B cell (primary cell): Measurements from ENCODE around the gene FRMD4A. TPM values are rescaled to one million over a fixed set of nuclear protein-coding genes. Genes with fewer than 3 reads are reported as not detected.

Experiments
- ATAC-seq: fragments of 200-7000 bp; cut with Tn5 transposase; one replicate; pipeline ENCODE4 v1.10.0; 2021; ENCODE audit warnings: low read depth, mild to moderate bottlenecking, moderate number of reproducible peaks, moderate library complexity
- CTCF ChIA-PET: fragments of 350-600 bp; sonication (Branson Sonifier 250); formaldehyde crosslinking; loops from one replicate; lab custom pipeline; 2021; ENCODE audit warnings: antibody characterized with exemption, inconsistent platforms; lab: Charles Lee
- POLR2A ChIA-PET: fragments of 350-600 bp; sonication (Branson Sonifier 250); formaldehyde crosslinking; loops from one replicate; lab custom pipeline; 2021; ENCODE audit warnings: antibody characterized with exemption; lab: Charles Lee
- DNase-seq: peaks from one replicate; pipeline ENCODE4 v3.0.0; 2013
- H2AFZ ChIP-seq: 2 replicates; pipeline ENCODE4 v1.6.1; 2012; ENCODE audit warnings: mild to moderate bottlenecking, low read depth, low read length; ENCODE audit not compliant: insufficient read depth, poor library complexity, severe bottlenecking
- H3K27ac ChIP-seq, 2 donors: 1 replicate in 1 of 2; 2 replicates in 1 of 2; pipeline ENCODE4 v1.5.1; 2012 to 2013; ENCODE audit warnings: low read length in 2 of 2, mild to moderate bottlenecking in 2 of 2, moderate library complexity in 1 of 2
- H3K27me3 ChIP-seq, 4 experiments: fragments of 200-600 bp in 1 of 4; sonication (generic) in 1 of 4; replicated peaks in 1 of 4; 1 replicate in 2 of 4; 2 replicates in 2 of 4; pipeline versions ENCODE4 v1.6.1 to v1.7.0; 2013 to 2016; ENCODE audit warnings: low read length in 3 of 4, mild to moderate bottlenecking in 2 of 4, mixed read lengths in 1 of 4, moderate library complexity in 1 of 4; ENCODE audit not compliant: insufficient read depth in 4 of 4, control insufficient read depth in 3 of 4; ENCODE audit errors: control extremely low read depth in 1 of 4
- H3K36me3 ChIP-seq, 2 experiments: replicated peaks in 1 of 2; 1 replicate in 1 of 2; 2 replicates in 1 of 2; pipeline versions ENCODE4 v1.6.1 to v1.7.1; 2013; ENCODE audit warnings: low read length in 1 of 2; ENCODE audit not compliant: insufficient read depth in 2 of 2, control insufficient read depth in 1 of 2; ENCODE audit errors: control extremely low read depth in 1 of 2, extremely low read depth in 1 of 2
- H3K4me1 ChIP-seq, 2 donors: fragments of 200-600 bp in 1 of 2; sonication (generic) in 1 of 2; 1 replicate in 1 of 2; 2 replicates in 1 of 2; pipeline versions ENCODE4 v1.5.1 to v1.6.1; 2013 to 2017; ENCODE audit warnings: low read length in 2 of 2; ENCODE audit not compliant: control insufficient read depth in 2 of 2, insufficient read depth in 2 of 2
- H3K4me2 ChIP-seq: replicated peaks from 2 replicates; pipeline ENCODE3; 2012; ENCODE audit warnings: mild to moderate bottlenecking, low read depth, low read length; ENCODE audit not compliant: poor library complexity, severe bottlenecking
- H3K4me3 ChIP-seq, 5 experiments: fragments of 200-600 bp in 1 of 5; sonication (generic) in 1 of 5; 1 replicate in 3 of 5; 2 replicates in 2 of 5; pipeline versions ENCODE4 v1.5.1 to v1.7.0; 2011 to 2016; ENCODE audit warnings: low read length in 4 of 5, mild to moderate bottlenecking in 4 of 5, low read depth in 2 of 5, control low read depth in 1 of 5, moderate library complexity in 1 of 5; ENCODE audit not compliant: insufficient read depth in 1 of 5; ENCODE audit errors: control extremely low read depth in 1 of 5, extremely low read depth in 1 of 5
- H3K79me2 ChIP-seq: fragments of 200-600 bp; sonication (generic); one replicate; pipeline ENCODE4 v1.6.0; 2016; ENCODE audit warnings: low read length; ENCODE audit not compliant: control insufficient read depth, insufficient read depth
- H3K9ac ChIP-seq: fragments of 200-600 bp; sonication (generic); 2 replicates; pipeline ENCODE4 v1.6.1; 2017; ENCODE audit warnings: mild to moderate bottlenecking, low read length, moderate library complexity
- H3K9me3 ChIP-seq, 3 donors: one replicate each; pipeline versions ENCODE4 v1.6.1 to v1.7.1; 2013; ENCODE audit warnings: low read length in 2 of 3; ENCODE audit not compliant: control insufficient read depth in 2 of 3, insufficient read depth in 1 of 3; ENCODE audit errors: control extremely low read depth in 1 of 3
- H4K20me1 ChIP-seq: 2 replicates; pipeline ENCODE4 v1.6.0; 2012; ENCODE audit warnings: mild to moderate bottlenecking, low read length; ENCODE audit not compliant: insufficient read depth, control insufficient read depth, poor library complexity, severe bottlenecking
- H3K27ac Mint-ChIP-seq: one replicate; pipeline ENCODE4 v1.8.0; 2021; ENCODE audit warnings: mixed read lengths
- H3K27me3 Mint-ChIP-seq: one replicate; pipeline ENCODE4 v1.8.0; 2021; ENCODE audit warnings: mixed read lengths
- H3K4me1 Mint-ChIP-seq: one replicate; pipeline ENCODE4 v1.8.0; 2021; ENCODE audit warnings: mixed read lengths
- H3K4me3 Mint-ChIP-seq: one replicate; pipeline ENCODE4 v1.8.0; 2021; ENCODE audit warnings: mixed read lengths
- H3K9me3 Mint-ChIP-seq: one replicate; pipeline ENCODE4 v1.8.0; 2022; ENCODE audit warnings: mixed read lengths; ENCODE audit not compliant: insufficient read depth
- EZH2 ChIP-seq: IDR thresholded peaks from 2 replicates; pipeline ENCODE4 v1.6.1; 2012; ENCODE audit warnings: borderline replicate concordance, low read depth, mild to moderate bottlenecking, moderate library complexity, low read length; ENCODE audit not compliant: insufficient read depth, poor library complexity, severe bottlenecking
- WGBS: methylation state at CpG from one replicate; pipeline ENCODE4 v1.1.5; 2013; ENCODE audit warnings: missing lambda C conversion rate; ENCODE audit not compliant: insufficient coverage; 5-methylcytosine and 5-hydroxymethylcytosine counted together
- intact Hi-C: fragments of 100-400 bp; cut with micrococcal nuclease; formaldehyde crosslinking; loops from one replicate; pipeline ENCODE4 v1.10.0; 2022
- polyA plus RNA-seq: library from polyadenylated mRNA; depleted of rRNA; stranded (reverse); fragments of >200 nt; gene quantifications from 2 replicates; pipeline ENCODE4 v1.2.3, GENCODE V29; 2012
- total RNA-seq, 2 donors: library from RNA; stranded (reverse); fragments of 120-200 nt in 1 of 2; gene quantifications; 1 replicate in 1 of 2; 2 replicates in 1 of 2; pipeline versions ENCODE4 v1.2.3 to v1.2.4, GENCODE V29; 2013 to 2022
- TF ChIP-seq, protein P1 (sequence below): fragments of 200-600 bp; IDR thresholded peaks from one replicate; pipeline ENCODE4 v1.8.0; 2022; ENCODE audit warnings: antibody characterized with exemption, mild to moderate bottlenecking

The FRMD4A gene
- total and polyA plus RNA-seq, 2 donors (not counting 1 experiment from before 2014, with no cell fraction given), result 0.76 to 3.4 TPM

DNA sequence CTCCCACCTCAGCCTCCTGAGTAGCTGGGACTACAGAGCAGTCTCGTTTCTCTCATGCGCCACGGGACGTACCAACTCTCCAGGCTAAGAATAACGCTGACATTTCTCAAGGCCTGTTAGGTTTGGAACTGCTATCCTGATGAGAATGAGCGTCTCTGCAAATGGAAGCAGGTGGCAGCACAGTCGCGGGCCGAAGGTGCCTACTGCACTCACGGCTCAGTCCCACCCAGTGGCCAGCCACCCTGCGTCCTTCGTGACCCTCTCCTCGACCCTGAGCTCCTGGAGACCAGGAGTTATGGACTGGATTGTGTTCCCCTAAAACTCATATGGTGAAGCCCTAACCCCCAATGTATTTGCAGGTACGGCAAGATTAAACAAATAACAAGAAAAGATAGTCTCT is 469.8 kb downstream of the FRMD4A start:
- Mint-ChIP-seq H3K27ac (no peak overlapping the region), H3K4me3 (no peak overlapping the region), H3K27me3 (peaks cover 14% of the 10 kb centered on the region), H3K4me1 (peaks cover 2% of the 10 kb centered on the region), H3K9me3 (no peaks in the 10 kb centered on the region)
- TF ChIP-seq, protein P1, sequence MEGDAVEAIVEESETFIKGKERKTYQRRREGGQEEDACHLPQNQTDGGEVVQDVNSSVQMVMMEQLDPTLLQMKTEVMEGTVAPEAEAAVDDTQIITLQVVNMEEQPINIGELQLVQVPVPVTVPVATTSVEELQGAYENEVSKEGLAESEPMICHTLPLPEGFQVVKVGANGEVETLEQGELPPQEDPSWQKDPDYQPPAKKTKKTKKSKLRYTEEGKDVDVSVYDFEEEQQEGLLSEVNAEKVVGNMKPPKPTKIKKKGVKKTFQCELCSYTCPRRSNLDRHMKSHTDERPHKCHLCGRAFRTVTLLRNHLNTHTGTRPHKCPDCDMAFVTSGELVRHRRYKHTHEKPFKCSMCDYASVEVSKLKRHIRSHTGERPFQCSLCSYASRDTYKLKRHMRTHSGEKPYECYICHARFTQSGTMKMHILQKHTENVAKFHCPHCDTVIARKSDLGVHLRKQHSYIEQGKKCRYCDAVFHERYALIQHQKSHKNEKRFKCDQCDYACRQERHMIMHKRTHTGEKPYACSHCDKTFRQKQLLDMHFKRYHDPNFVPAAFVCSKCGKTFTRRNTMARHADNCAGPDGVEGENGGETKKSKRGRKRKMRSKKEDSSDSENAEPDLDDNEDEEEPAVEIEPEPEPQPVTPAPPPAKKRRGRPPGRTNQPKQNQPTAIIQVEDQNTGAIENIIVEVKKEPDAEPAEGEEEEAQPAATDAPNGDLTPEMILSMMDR, result no peak
- TF ChIP-seq EZH2, result no peak
- Histone ChIP-seq H3K4me3 (no peak overlapping the region), H3K27ac (no peak overlapping the region), H3K4me1 (no peaks in the 10 kb centered on the region), H3K9ac (no peak overlapping the region), H4K20me1 (no peaks in the 10 kb centered on the region), H3K36me3 (no peaks in the 10 kb centered on the region), H3K4me2 (no peak overlapping the region), H3K9me3 (no peaks in the 10 kb centered on the region), H3K79me2 (no peaks in the 10 kb centered on the region), H3K27me3 (peaks cover 0 to 3% (median 0%) of the 10 kb centered on the region in 4 experiments), H2AFZ (no peak overlapping the region)
- 92% methylated on average over 14 of the region's 14 CpGs for WGBS
- intact Hi-C loops, result no loop called here
- DNase-seq, result no peak
- ChIA-PET POLR2A (no interaction called here), CTCF (no interaction called here)
- ATAC-seq, result no peak

DNA sequence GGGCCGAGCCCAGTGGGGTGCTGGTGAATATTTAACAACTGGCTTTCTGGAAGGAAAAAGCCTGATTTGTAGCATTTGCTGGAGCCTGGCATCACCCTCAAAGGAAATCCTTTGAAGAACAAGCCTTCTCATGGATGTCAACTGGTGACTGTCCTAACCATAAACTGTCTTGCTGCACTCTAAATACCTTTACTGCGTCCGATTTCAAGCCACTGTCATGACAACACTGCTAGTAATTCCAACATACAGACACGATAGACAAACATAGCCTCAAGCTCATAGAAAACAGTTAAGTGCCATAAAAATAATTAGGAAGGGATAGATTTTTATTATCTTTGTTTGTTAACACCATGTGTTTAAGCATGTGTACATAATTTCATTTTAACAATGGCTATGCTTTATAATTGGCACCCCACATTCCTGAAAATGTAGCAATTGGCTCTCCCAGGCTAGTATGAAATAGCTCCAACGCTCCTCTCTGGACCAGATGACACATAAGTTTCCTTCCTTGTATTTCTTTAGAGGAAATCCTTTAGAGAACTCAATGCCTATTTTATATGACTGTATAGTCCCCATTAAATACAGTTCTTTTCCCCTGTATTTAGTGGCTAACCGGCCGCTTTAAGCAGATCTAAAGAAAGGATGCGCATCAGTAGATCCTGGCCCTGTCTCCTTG is 470.6 kb downstream of the FRMD4A start:
- WGBS, result 100% methylated on average over 3 of the region's 8 CpGs
- H3K27ac Mint-ChIP-seq, result no peak overlapping the region

More for the DNA sequence above, 470.6 kb downstream of the FRMD4A start:
- DNase-seq (no peak), ATAC-seq (no peak)
- Histone ChIP-seq H3K4me1 (no peaks in the 10 kb centered on the region), H4K20me1 (no peaks in the 10 kb centered on the region), H2AFZ (no peak overlapping the region), H3K9me3 (no peaks in the 10 kb centered on the region), H3K4me2 (no peak overlapping the region), H3K27me3 (peaks cover 0 to 3% (median 0%) of the 10 kb centered on the region in 4 experiments), H3K9ac (no peak overlapping the region), H3K27ac (no peak overlapping the region), H3K36me3 (no peaks in the 10 kb centered on the region), H3K79me2 (no peaks in the 10 kb centered on the region), H3K4me3 (no peak overlapping the region)
- ChIA-PET CTCF (no interaction called here), POLR2A (no interaction called here)
- Mint-ChIP-seq H3K4me3 (no peak overlapping the region), H3K9me3 (no peaks in the 10 kb centered on the region), H3K4me1 (peaks cover 2% of the 10 kb centered on the region), H3K27me3 (peaks cover 18% of the 10 kb centered on the region)
- intact Hi-C loops, result no loop called here
- no peak for TF ChIP-seq EZH2
- TF ChIP-seq, protein P1, result no peak
